GM19238 (cell line): ENCODE measurements around the gene AATF.

Experiments used
- DNase-seq: peaks from one replicate; pipeline ENCODE4 v3.0.0; 2011; ENCODE audit warnings: low spot score; ENCODE audit not compliant: insufficient read length

AATF gene

GRCh38 chr17:37103231-37103630, 154.5 kb downstream of the AATF start:
- no peak for DNase-seq

GRCh38 chr17:37106049-37106448, 157.3 kb downstream of the AATF start:
- DNase-seq: no peak
